GM03348 (cell line): ENCODE results near the gene SPATA6L.
"Not testable (repeated sequence)": the region's sequence is repeated elsewhere in the genome, so short reads cannot be mapped to it uniquely, and the experiment has no call there.

Experiments
- DNase-seq: peaks from one replicate; pipeline ENCODE4 v3.0.0; 2012; ENCODE audit warnings: low spot score

SPATA6L gene

DNA sequence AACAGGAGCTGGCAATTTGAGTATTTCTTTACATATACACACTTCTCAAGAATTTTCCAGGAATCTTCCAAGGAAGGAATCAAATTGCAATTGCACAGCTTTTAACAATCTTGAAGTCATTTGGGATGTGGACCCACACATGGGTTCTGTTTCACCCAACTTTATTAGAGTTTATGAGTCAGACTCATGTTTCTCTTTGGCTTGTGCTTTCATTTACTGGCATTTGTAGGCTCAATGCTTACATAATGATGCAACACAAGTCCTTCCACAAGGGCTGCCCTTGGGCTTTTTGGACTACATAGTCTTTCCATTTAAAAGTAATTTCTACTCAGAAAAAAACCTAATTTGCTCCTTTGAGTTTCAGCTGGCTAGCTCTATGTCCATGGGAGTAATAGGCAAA, 8.5 kb upstream of the SPATA6L start:
- DNase-seq, result peak; percentile 80

DNA sequence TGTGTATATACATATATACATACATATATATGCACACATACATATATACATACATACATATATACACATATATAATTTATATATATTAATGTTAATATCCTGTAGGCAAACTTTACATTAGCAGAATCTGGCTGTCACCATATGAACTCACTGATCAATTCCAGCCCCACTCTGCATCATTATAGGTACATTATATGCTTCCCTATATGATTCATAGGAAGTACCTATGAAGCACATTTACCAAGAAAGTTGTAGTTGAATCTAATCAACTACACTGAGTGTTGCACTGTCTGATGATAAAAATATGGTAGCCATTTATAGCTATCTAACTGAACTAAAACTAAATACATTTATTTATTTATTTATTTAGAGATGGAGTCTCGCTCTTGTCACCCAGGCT, 5.5 kb upstream of the SPATA6L start:
- no peak for DNase-seq

DNA sequence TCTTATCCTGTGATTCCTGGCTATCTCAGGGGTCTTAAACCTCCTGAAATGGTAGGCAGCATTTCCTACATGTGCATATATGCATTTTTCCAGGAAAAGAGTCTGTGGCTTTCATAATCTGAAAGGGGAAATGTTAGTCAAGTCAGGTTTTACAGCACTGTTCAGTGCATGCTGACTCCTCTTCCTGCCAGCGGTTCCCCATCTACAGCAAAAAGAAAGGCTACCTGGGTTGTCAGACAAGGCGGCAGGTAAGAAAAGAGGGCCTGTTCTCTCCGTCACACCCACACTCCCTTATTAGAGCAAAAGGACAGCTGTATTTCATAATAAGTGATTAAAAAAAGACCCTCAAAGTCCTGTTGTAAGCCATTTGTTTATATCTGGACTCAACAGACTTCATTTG, 4.3 kb upstream of the SPATA6L start:
- DNase-seq, result no peak

DNA sequence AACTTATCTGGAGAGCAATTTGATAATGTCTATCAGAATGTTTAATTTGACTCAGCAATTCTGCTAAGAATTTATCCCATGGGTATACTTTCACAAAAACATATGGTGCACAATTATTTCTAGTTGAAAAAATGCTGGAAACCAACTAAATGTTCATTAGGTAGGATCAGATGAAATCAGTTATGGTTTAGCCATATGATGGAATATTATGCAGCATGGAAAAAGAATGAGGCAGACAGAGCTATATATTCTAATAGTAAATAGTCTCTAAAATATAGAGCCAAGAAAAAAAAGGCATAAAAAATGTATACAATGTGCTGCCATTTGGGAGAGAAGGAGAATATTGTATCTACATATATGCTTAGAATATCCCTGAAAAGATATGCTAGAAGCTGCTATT, 3.6 kb upstream of the SPATA6L start:
- no peak for DNase-seq

DNA sequence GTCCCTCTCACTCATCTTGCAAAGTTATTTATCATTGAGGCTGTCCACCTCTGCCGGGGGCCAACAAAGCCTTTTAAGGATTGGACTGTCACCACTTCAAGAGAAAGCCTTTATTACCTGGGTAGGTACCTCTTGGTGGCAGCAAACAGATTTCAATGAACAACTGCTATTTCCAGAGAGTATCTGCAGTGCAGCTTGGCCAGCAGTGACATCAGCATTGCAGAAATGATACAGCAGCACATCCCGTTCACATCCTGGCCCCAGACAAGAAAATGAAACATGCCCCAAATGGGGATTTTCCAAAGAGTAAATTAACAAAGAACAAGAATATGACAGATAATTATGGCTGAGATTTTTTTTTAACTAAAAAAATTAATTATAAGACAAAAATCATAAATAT, 2.3 kb upstream of the SPATA6L start:
- no peak for DNase-seq

DNA sequence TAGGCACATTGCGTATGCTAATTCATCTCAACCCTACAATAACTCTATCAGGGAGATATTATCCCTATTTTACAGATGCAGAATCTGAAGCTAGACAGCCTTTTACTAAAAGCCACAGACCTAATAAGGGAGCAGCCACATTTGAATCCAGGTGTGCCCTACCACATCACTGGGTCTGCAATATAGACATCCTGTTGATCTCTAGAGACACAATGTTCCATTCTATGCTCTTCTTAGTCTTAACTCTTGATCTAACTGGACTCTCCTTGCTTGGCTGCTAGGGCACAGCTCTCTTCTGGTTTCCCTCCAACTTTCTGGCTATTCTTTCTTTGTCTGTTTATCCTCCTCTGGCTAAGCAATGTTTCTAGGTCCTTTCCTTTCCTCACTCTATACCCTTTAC, 1.4 kb upstream of the SPATA6L start:
- no peak for DNase-seq

DNA sequence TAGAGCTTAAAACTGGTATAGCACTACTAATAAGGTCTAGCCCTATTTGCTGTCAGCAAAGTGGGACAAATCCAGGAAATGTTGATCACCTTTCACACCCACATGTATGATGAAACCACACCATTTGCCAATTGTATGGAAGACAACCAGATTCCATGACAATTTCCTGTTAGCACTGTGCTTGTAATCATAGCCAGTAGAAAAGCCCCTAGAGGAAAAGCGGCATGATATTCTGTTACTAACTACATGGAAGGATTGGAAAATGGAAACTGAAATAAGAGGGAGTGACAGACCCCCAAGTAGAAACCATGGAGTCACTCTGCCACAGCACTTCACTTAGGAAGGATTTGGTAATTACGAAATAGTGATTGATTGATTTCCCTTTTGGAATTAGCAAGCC, 923 bp downstream of the SPATA6L start:
- DNase-seq, result peak; percentile 36

DNA sequence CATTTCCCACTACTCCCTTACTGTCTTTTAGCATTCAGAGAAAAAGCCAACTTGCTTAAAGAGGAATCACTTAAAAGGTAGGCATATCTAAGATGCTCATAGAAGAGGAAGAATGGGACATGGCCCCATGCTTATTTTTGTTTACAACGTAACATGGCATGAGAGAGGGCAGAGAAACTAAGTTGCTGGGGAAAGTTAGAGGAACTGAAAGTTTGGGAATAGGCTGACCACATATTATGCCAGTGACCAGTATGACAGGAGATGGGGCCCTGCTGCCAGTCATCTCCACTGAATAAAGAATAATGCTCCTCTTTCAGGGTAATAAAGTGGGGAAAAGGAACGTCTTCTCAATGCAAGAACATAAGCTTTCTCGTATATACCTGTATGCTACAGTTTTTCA, 2.3 kb downstream of the SPATA6L start:
- no peak for DNase-seq

DNA sequence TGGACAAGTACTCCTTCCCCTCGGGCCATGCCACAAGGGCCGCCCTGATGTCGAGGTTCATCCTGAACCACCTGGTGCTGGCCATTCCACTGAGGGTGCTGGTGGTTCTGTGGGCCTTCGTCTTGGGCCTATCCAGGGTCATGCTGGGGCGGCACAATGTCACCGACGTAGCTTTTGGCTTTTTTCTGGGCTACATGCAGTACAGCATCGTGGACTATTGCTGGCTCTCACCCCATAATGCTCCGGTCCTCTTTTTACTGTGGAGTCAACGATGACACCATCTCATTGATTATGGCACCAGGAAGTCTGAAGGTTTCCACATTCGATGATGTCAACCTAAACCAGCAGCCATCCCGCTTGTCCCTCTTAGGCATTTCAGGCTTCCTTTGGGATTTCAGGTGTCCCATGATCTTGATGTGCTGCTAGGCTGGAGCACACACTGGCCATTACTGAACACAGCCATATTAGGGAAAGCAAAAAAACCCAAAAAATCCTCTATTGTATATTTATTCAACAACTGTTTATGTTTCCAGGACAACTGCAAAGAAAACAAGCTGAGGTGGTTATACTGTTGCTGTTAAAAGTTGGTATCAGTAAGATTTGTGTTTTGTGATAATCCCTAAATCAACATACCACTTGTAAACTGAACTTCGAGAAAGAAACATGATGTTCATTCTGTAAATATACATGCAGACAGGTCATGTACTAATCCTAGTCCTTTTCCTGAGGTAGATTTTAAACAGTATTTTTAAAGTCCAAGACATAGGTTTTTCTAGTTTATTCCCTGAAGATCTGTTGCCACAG, 3.1 kb downstream of the SPATA6L start:
- no peak for DNase-seq

DNA sequence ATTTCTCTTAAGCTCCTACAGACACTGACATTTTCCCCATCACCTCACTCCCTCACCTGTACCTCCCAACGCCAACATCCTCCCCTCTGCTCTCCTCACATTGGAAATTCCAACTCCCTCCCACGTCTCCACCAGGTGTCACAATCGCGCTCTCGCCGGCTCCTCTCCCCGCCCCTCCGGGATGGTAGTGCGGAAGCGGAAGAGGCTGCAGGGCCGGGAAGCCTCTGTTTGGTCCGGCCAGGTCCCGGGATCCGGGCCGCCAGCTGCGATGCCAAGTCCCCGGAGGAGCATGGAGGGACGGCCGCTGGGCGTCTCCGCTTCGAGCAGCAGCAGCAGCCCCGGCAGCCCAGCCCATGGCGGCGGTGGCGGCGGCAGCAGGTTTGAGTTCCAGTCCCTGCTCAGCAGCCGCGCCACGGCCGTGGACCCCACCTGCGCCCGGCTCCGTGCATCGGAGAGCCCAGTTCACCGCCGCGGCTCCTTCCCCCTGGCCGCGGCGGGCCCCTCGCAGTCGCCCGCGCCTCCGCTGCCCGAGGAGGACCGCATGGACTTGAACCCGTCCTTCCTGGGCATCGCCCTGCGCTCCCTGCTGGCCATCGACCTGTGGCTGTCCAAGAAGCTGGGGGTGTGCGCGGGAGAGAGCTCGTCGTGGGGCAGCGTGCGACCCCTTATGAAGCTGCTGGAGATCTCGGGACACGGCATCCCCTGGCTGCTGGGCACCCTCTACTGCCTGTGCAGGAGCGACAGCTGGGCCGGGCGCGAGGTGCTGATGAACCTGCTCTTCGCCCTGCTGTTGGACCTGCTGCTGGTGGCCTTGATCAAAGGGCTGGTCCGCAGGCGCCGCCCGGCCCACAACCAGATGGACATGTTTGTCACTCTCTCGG, 3.9 kb downstream of the SPATA6L start, which contains the start of gene PLPP6:
Gene PLPP6 (plus strand): TSS at position 187 of the 881 bp plus-strand sequence. CDS start 82 bp downstream, at position 269.
- peak; percentile 93 for DNase-seq

DNA sequence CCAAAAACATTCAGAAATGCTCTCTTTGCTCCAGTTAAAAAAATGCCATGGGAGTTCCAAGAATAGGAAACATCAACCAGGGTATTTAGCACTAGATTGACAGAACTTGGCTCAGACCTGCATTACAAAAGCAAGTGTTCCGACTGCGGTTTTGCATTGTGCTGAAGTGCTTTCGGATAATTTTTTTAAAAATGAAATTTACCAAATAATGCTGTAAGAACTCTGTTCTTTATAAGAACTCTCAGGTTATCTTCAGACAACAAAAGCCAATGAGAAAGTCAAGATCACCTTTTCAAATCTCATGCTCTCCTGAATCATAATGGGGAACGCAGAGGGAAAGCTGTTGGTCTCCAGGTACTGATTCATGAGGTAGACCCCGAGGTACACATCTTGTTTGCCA, 4.7 kb downstream of the SPATA6L start:
- no peak for DNase-seq

DNA sequence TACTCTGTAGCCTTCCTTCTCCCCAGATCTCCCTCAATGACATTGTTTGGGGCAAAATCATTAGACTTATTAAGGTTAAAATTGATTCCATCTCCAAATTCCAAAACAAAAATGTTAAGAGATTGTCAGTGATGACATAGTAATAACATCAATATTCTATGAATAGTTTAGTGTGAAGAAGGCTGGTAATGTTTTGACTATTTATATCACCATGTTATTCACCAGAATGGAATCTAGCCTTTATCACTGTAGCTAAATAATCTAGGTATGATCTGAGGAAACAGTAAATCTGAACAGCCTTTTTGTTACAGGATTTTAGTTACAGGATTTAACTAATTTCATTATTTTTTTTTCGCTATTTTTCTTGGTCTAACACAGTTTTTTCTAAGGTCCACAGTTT, 5.1 kb downstream of the SPATA6L start:
- peak; percentile 21 for DNase-seq

DNA sequence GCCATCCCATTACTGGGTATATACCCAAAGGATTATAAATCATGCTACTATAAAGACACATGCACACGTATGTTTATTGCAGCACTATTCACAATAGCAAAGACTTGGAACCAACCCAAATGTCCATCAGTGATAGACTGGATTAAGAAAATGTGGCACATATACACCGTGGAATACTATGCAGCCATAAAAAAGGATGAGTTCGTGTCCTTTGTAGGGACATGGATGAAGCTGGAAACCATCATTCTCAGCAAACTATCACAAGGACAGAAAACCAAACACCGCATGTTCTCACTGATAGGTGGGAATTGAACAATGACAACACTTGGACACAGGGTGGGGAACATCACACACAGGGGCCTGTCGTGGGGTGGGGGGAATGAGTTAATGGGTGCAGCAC, 5.6 kb downstream of the SPATA6L start:
- DNase-seq, result not testable (repeated sequence)

DNA sequence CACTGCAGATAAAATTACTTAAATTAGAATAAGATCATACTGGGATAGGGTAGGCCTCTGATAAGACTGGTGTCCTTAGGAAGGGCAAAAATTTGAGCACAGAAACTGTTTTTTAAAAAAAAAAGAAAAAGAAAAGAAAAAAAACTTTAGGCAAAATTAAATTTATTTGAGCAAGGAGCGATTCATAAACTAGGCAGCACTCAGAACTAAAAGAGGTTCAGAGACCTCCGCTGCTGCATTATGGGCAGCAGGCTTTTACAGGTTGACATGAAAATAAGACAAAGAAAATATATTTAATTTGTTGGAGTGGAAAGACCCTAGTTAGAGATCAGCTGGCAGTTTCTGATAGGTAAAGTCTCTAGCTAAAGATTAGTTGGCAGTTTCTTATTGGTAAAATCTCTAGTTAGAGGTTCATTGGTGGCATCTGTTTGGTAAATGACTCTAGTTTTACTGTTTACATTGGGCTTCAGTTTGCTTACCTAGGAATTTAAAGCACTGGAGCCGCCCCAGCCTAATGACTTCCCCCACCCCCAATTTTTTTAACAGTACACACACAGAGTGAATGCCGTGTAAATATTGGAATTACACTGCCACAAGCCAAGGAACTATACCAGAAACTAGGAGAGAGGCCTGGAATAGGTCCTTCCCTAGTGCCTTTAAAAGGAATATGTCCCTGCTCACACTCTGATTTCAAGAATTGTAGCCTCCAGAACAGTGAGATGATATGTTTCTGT, 8.7 kb downstream of the SPATA6L start:
- no peak for DNase-seq

DNA sequence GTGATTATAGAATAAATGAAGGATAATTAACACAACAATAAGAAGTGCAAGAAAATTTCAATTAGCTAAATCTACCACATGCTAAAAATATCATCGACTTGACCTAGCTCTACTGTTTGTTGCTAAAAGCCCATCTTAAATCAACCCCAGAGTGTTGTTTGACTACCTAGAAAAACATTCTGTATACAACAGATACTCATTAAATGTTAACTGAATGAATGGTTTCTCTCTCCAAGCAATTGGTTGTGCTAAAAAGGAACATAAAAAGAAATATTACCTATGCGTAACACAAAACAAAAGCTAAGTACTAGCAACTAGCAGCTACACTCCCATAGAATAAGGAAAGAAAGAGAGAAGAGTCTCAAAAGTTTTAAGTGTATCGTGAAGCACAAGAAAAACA, 9.7 kb downstream of the SPATA6L start:
- no peak for DNase-seq

DNA sequence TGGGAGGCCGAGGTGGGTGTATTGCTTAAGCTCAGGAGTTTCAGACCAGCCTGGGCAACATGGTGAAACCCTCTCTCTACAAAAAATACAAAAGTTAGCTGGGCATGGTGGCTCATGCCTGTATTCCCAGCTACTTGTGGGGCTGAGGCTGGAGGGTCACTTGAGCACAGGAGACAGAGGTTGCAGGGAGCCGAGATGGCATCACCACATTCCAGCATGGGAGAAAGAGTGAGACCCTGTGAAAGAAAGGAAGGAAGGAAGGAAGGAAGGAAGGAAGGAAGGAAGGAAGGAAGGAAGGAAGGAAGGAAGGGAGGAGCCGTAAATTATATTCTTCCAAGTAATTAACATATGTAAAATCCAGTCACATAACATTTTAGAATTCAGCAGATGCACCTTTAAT, 10.1 kb downstream of the SPATA6L start:
- DNase-seq, result not testable (repeated sequence)

DNA sequence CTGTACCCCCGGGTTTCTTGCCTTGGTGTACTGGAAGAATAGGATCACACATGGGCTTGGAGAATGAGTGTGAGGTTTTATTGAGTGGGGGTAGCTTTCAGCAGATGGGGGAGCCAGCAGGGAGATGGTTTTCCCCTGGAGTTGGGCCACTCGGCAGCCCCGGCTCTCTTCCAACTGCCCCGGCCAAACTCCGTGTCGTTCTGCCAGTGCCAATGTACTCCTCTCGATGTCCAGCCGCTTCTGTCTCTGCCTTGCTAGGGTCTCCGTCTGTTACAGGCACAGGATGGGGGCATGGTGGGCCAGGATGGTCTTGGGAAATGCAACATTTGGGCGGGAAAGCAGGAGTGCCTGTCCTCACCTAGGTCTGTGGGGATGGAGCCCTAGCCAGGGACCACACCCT, 11.7 kb downstream of the SPATA6L start:
- DNase-seq, result no peak

DNA sequence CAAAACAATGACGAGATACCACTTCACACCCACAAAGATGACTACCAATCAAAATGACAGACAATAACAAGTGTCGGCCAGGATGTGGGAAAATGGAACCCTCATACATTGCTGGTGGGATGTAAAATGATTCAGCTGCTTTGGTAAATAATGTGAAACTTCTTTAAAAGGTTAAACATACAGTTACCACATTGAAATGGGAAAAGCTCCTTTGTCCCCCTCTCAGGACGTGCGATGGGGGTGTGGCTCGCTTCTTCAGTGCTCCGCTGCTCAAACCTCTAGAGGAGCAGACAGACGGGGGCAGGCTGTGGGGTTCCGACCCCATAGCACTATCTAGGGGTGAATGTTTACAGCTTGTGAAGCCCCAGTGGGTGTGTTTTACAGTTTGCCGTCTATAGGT, 12.2 kb downstream of the SPATA6L start:
- DNase-seq, result no peak

DNA sequence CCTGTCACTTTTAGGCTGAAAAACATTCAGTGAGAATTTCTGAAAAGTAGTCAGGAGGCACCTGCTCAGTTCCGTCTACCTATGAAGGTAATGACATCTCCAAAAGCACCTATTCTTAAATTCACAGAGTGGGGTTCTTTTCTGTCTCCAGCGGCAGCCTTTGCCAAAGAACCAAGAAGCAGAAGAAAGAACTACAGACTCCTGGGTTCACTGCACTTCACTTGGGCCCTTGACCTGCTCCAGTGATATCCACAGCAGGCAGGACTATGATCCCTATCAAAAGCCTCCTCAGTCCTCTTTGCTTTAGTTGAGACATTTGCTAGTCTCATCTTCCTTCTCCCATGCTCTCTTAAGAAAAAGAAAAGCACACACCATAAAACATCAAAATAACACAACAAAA, 23.9 kb downstream of the SPATA6L start:
- DNase-seq, result no peak

DNA sequence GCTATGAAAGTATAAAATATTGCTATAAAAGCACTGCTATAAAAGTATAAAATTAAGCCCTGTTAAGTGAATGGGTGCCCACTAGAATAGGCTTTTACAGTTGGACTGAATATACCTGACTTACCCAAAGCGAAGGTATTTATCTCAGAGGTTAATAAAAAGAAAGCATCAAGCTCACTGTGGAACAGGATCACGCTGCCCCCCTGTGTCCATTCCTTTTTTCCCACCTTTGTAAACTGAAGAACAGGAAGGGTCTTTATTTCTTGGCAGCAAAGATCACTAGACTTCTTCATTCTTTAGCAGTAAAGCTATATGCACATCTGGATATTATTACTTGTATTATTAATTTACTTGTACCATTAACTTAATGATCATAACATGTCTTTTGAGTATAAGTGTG, 26.3 kb downstream of the SPATA6L start:
- peak; percentile 43 for DNase-seq

DNA sequence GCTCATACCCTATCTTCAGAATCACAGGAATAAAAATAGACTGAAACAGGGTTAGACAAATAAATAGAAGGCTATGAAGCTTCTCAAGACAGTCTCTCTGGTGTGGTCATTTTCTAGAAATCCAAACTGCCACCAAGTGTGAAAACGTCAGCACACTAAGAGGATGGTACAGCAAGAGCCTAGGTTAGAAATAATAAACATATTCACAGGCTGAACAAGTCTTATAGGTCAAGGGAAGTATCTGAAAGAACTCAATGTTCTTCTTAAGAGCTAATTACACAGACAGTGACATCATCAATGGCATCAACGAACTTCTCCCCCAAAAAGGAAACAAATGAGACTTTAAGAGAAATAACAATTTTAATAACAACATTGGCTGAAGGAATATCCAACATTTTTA, 26.9 kb downstream of the SPATA6L start:
- DNase-seq, result no peak

DNA sequence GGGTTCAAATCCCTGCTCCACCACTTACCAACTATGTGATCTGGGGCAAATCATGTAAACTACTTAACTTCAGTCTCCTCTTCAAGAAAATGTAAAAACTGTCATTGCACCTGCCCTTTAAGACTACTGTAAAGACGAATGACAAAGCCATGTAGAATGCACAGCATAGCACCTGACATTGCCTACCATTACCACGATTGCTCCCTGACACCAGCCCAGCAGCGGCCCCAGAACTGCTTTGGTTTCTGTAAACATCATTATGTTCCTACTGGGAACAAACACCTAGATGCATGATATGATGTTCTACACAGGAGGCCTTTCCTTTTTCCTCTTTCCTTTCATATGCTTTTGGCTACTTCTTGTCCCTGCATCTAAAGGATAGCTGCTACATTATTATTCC, 27.3 kb downstream of the SPATA6L start:
- no peak for DNase-seq

DNA sequence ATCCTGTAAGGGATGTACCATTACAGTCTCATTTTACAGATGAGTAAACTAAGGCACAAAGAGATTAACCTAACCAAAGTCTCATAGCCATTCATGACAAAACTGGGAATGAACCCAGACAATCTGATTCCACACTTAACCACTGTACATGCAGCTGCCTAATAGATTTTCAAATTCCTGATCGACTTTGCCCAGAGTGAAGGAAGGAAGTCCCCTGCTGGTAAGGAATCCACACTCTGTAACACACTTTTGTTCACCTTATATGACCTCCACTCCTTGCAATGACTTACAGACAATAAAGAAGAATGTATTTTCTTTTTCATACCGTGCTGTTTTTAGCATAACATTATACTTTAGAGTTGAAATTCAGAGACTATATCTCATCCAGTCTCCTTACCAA, 35.4 kb downstream of the SPATA6L start:
- DNase-seq, result no peak
